Neural crest cell (in vitro differentiated cells): ENCODE measurements around the gene SLC37A2. TPM values are rescaled to one million over a fixed set of nuclear protein-coding genes. Genes with fewer than 3 reads are reported as not detected.

ENCODE experiments used
- DNase-seq: peaks from one replicate; pipeline ENCODE4 v3.0.0; 2021; ENCODE audit warnings: low read depth, mixed read lengths, low spot score
- H3K27ac Mint-ChIP-seq: one replicate; pipeline ENCODE4 v1.8.0; 2021; ENCODE audit warnings: mild to moderate bottlenecking, mixed read lengths; ENCODE audit not compliant: unreplicated experiment
- H3K27me3 Mint-ChIP-seq: 2 replicates; pipeline ENCODE4 v1.8.0; 2021; ENCODE audit warnings: low read depth, mild to moderate bottlenecking, mixed read lengths
- H3K36me3 Mint-ChIP-seq: 2 replicates; pipeline ENCODE4 v1.8.0; 2021; ENCODE audit warnings: low read depth, mild to moderate bottlenecking, mixed read lengths
- H3K4me1 Mint-ChIP-seq: 2 replicates; pipeline ENCODE4 v1.8.0; 2021; ENCODE audit warnings: mixed read lengths
- H3K4me3 Mint-ChIP-seq: one replicate; pipeline ENCODE4 v1.8.0; 2021; ENCODE audit warnings: mild to moderate bottlenecking, mixed read lengths
- H3K9me3 Mint-ChIP-seq: 2 replicates; pipeline ENCODE4 v1.8.0; 2021; ENCODE audit warnings: mixed read lengths
- total RNA-seq: library from RNA; stranded (reverse); gene quantifications from 2 replicates; pipeline ENCODE4 v1.2.1, GENCODE V29; 2021
- TF ChIP-seq, protein P1 (sequence below): fragments of 200-600 bp; sonication (generic); conservative IDR thresholded peaks from 2 replicates; pipeline ENCODE4 v1.5.0; 2021; ENCODE audit warnings: antibody characterized with exemption, mild to moderate bottlenecking

The SLC37A2 gene
- total RNA-seq, 1 donor from 2014 or later: 1.2 TPM

DNA sequence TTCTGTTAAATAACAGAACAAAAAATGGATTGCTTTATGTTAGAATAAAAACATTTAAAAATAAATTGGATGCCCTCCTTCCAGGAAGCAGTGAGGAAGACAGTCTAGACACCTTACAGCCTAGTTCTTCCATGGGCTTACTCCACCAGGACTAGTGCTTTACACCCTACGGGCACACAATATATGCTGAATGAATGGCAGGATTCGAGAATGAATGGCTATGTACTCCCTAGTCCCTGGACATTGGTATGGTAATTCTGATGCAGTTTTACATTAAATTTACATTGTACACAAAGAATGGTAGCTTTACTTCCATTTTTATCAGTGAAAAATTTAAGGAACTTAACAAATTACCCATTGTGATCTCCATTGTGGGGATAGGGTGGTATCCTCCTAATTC, 31.6 kb downstream of the SLC37A2 start:
- Mint-ChIP-seq H3K9me3 (no peaks in the 10 kb centered on the region), H3K4me3 (no peak overlapping the region), H3K27me3 (no peaks in the 10 kb centered on the region), H3K27ac (no peak overlapping the region), H3K36me3 (peaks cover 7% of the 10 kb centered on the region), H3K4me1 (peaks cover 21% of the 10 kb centered on the region)
- DNase-seq: no peak
- TF ChIP-seq, protein P1, sequence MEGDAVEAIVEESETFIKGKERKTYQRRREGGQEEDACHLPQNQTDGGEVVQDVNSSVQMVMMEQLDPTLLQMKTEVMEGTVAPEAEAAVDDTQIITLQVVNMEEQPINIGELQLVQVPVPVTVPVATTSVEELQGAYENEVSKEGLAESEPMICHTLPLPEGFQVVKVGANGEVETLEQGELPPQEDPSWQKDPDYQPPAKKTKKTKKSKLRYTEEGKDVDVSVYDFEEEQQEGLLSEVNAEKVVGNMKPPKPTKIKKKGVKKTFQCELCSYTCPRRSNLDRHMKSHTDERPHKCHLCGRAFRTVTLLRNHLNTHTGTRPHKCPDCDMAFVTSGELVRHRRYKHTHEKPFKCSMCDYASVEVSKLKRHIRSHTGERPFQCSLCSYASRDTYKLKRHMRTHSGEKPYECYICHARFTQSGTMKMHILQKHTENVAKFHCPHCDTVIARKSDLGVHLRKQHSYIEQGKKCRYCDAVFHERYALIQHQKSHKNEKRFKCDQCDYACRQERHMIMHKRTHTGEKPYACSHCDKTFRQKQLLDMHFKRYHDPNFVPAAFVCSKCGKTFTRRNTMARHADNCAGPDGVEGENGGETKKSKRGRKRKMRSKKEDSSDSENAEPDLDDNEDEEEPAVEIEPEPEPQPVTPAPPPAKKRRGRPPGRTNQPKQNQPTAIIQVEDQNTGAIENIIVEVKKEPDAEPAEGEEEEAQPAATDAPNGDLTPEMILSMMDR: no peak

DNA sequence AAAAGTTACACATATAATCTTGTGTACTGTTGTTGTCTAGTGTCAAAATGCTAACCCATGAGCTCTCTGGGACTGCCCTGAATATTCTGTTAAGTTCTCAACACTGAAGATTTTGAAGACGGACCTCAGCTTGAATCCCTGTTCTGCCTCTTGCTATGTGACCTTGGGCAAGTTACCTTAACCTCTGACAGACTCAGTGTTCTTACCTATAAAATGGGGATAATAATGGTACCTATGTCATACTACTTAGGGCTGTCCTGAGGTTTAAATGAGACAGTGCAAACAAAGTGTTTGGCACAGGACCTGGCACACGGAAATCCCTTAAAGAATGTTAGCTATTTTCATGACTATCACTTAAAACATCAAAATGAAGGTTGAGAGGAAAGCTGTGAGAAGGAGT, 37.0 kb downstream of the SLC37A2 start:
- Mint-ChIP-seq H3K27ac (no peak overlapping the region), H3K9me3 (peaks cover 3% of the 10 kb centered on the region), H3K27me3 (no peaks in the 10 kb centered on the region), H3K36me3 (peaks cover 25% of the 10 kb centered on the region), H3K4me3 (no peak overlapping the region), H3K4me1 (no peaks in the 10 kb centered on the region)
- TF ChIP-seq, protein P1: no peak
- DNase-seq: no peak

DNA sequence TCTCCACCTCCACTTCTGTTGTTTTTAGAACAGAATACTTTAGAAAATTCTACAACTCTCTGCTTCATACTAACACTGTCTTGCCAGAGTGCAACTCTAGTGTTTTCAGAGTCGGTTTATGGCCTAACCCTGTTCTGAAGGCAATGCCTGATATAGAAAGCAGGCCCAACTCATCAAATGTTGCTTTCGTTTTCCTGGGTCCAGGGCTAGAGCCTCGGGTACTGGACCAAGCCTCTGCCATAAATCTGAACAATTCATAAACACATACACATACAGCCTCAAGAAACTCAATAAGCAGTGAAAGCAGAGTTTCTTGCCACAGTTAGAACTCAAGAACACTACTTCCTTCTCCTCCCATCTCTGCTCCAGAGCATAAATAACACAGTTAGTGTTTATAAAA, 38.5 kb downstream of the SLC37A2 start:
- Mint-ChIP-seq H3K9me3 (peaks cover 8% of the 10 kb centered on the region), H3K4me3 (no peak overlapping the region), H3K4me1 (no peaks in the 10 kb centered on the region), H3K27ac (no peak overlapping the region), H3K27me3 (no peaks in the 10 kb centered on the region), H3K36me3 (peaks cover 35% of the 10 kb centered on the region)
- TF ChIP-seq, protein P1: no peak
- no peak for DNase-seq

DNA sequence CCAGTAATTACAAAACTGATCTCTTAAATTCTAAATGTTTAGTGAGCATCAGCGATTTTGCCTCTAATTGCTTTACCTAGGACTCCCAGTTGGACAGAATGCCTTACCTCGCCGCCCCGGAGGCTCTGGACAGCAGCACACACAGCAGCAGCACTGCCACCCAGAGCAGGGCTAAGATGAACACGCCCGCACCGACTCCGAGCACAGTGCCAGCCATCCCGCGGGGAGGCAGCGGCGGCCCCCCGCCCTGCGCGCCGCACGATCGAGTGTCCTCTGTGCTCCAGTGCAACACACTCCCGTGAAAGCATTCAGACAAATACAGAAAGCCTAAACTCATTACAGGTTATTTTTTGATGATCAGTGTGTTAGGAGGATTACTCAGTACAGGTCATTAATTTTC, 38.9 kb downstream of the SLC37A2 start:
- H3K9me3 Mint-ChIP-seq: peaks cover 12% of the 10 kb centered on the region
- peaks cover 36% of the 10 kb centered on the region for H3K36me3 Mint-ChIP-seq
- no peaks in the 10 kb centered on the region for H3K4me1 Mint-ChIP-seq
- no peak overlapping the region for H3K4me3 Mint-ChIP-seq
- TF ChIP-seq, protein P1: no peak
- DNase-seq: no peak
- no peaks in the 10 kb centered on the region for H3K27me3 Mint-ChIP-seq
- H3K27ac Mint-ChIP-seq: no peak overlapping the region

DNA sequence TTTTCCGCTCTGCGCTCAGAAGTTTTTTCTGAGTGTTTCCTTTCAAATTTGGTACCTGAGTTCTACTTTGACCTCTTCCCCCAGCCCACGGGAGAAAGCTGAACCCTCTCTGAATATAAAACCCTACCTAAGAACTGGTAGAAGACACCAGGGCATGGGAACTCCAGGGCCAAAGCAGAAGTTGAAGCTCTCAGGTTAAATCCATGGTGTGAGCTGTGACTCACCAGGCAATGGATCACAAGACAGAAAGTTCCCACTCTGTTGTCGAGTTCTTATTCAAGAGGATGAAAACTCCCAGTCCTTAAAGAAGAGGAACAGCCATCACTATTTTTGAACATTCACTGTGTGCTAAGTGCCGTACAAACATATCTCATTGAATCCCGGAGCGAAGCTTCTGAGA, 39.4 kb downstream of the SLC37A2 start:
- Mint-ChIP-seq H3K36me3 (peaks cover 38% of the 10 kb centered on the region), H3K27ac (no peak overlapping the region), H3K27me3 (no peaks in the 10 kb centered on the region), H3K9me3 (peaks cover 13% of the 10 kb centered on the region), H3K4me3 (no peak overlapping the region), H3K4me1 (no peaks in the 10 kb centered on the region)
- TF ChIP-seq, protein P1: no peak
- DNase-seq: no peak

DNA sequence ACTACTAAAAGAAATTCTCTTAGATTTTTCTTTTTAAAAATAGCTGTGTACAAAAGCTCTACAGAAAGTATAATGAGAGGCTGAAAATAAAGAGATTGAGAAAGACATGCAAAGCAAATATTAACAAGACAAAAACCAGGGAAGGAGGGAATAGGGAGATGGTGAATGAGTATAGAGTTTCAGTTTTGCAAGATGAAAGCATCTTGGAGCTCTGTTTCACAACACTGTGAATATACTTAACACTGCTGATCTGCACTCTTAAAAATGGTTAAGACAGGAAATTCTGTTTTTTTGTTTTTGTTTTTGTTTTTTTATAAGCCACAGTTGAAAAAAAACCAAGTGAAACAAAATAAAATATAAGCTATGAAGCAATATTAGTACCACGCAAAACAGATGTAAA, 42.8 kb downstream of the SLC37A2 start:
- H3K27ac Mint-ChIP-seq: no peak overlapping the region
- H3K4me1 Mint-ChIP-seq: peaks cover 9% of the 10 kb centered on the region
- no peak for DNase-seq
- H3K36me3 Mint-ChIP-seq: peaks cover 32% of the 10 kb centered on the region
- no peak overlapping the region for H3K4me3 Mint-ChIP-seq
- H3K27me3 Mint-ChIP-seq: no peaks in the 10 kb centered on the region
- peaks cover 13% of the 10 kb centered on the region for H3K9me3 Mint-ChIP-seq
- TF ChIP-seq, protein P1: no peak
